OCI-LY7 (cell line): ENCODE results near the gene ZNF532. TPM values are rescaled to one million over a fixed set of nuclear protein-coding genes. Genes with fewer than 3 reads are reported as not detected.

Experiments used
- BruUV-seq: library from RNA; stranded (reverse); fragments of 400-500 nt; replicated peaks from 2 replicates; lab custom pipeline; 2021; lab: Mats Ljungman, UMichigan
- CTCF ChIA-PET: fragments of 300-600 bp; sonication (Branson Sonifier 250); formaldehyde crosslinking; loops from one replicate; lab custom pipeline; 2022; ENCODE audit warnings: antibody characterized with exemption; ENCODE audit not compliant: unreplicated experiment; lab: Charles Lee
- POLR2A ChIA-PET: fragments of 300-600 bp; sonication (Branson Sonifier 250); formaldehyde crosslinking; loops from one replicate; lab custom pipeline; 2022; ENCODE audit warnings: antibody characterized with exemption; lab: Charles Lee
- DNase-seq: peaks from one replicate; pipeline ENCODE4 v3.0.0-alpha.2; 2015; ENCODE audit warnings: low spot score
- H2AFZ ChIP-seq: fragments of 200-600 bp; sonication (generic), shearing (Covaris generic); 2 replicates; pipeline ENCODE4 v1.6.1; 2014; ENCODE audit warnings: mild to moderate bottlenecking, antibody characterized with exemption, low read length, moderate library complexity
- H3K27ac ChIP-seq: fragments of 200-600 bp; sonication (generic); 2 replicates; pipeline ENCODE4 v1.5.1; 2014; ENCODE audit warnings: mixed run types, low read depth, mild to moderate bottlenecking, moderate library complexity, low read length, inconsistent platforms; ENCODE audit not compliant: poor library complexity, severe bottlenecking
- H3K36me3 ChIP-seq: fragments of 200-600 bp; sonication (generic); 2 replicates; pipeline ENCODE4 v1.6.1; 2014; ENCODE audit warnings: mild to moderate bottlenecking, antibody characterized with exemption, low read length, moderate library complexity, mixed read lengths; ENCODE audit not compliant: insufficient read depth
- H3K4me1 ChIP-seq: fragments of 200-600 bp; sonication (generic); 2 replicates; pipeline ENCODE4 v1.5.1; 2014; ENCODE audit warnings: mild to moderate bottlenecking, low read length; ENCODE audit not compliant: insufficient read depth, poor library complexity, severe bottlenecking
- H3K4me2 ChIP-seq: fragments of 200-600 bp; sonication (generic); 2 replicates; pipeline ENCODE4 v1.6.1; 2014; ENCODE audit warnings: mild to moderate bottlenecking, low read length
- H3K4me3 ChIP-seq: fragments of 200-600 bp; sonication (generic); 2 replicates; pipeline ENCODE4 v1.5.1; 2014; ENCODE audit warnings: mild to moderate bottlenecking, low read depth, low read length; ENCODE audit not compliant: poor library complexity, severe bottlenecking
- H3K79me2 ChIP-seq: fragments of 200-600 bp; sonication (generic); 2 replicates; pipeline ENCODE4 v1.6.1; 2016; ENCODE audit warnings: low read depth, mild to moderate bottlenecking, low read length, moderate library complexity, mixed read lengths; ENCODE audit not compliant: insufficient read depth
- H3K9me2 ChIP-seq: fragments of 200-600 bp; sonication (generic); 2 replicates; pipeline ENCODE4 v1.6.1; 2016; ENCODE audit warnings: mild to moderate bottlenecking, low read length, mixed read lengths; ENCODE audit not compliant: insufficient read depth
- H3K9me3 ChIP-seq: fragments of 200-600 bp; sonication (generic); 2 replicates; pipeline ENCODE4 v1.6.1; 2014; ENCODE audit warnings: mild to moderate bottlenecking, mixed run types, low read length, mixed read lengths
- H4K20me1 ChIP-seq: fragments of 200-600 bp; sonication (generic); 2 replicates; pipeline ENCODE4 v1.6.1; 2014; ENCODE audit warnings: mild to moderate bottlenecking, antibody characterized with exemption, low read length, moderate library complexity, mixed read lengths; ENCODE audit not compliant: insufficient read depth
- CTCF ChIP-seq: fragments of 200-600 bp; sonication (generic); conservative IDR thresholded peaks from 2 replicates; pipeline ENCODE4 v1.5.1; 2014; ENCODE audit warnings: mild to moderate bottlenecking, antibody characterized with exemption, low read length, moderate library complexity, mixed read lengths
- EZH2phosphoT487 ChIP-seq: fragments of 200-600 bp; sonication (generic); IDR thresholded peaks from 2 replicates; pipeline ENCODE4 v1.6.1; 2018; ENCODE audit warnings: low read depth, borderline replicate concordance, mild to moderate bottlenecking, mixed run types, antibody characterized with exemption, low read length, moderate library complexity, mixed read lengths
- intact Hi-C: fragments of 100-400 bp; cut with micrococcal nuclease; formaldehyde crosslinking; loops from one replicate; pipeline ENCODE4 v1.10.0; 2022; ENCODE audit not compliant: unreplicated experiment
- total RNA-seq, 2 experiments: library from RNA; depleted of rRNA in 1 of 2; stranded (reverse); fragments of >200 nt in 1 of 2; shearing (Covaris generic) in 1 of 2; gene quantifications; 2 replicates each; pipeline ENCODE4 v1.2.3, GENCODE V29; 2014 to 2022

Gene ZNF532
- total RNA-seq, 2 experiments from 2014 or later = 10.4 to 18.7 TPM

GRCh38 chr18:58838165-58838860 lies 26.4 kb upstream of the ZNF532 start:
- no peak for TF ChIP-seq EZH2phosphoT487
- no peak for TF ChIP-seq CTCF
- H3K27ac ChIP-seq = no peak overlapping the region
- no peaks in the 10 kb centered on the region for H3K9me2 ChIP-seq
- no peaks in the 10 kb centered on the region for H3K36me3 ChIP-seq
- DNase-seq = no peak
- no peaks in the 10 kb centered on the region for H4K20me1 ChIP-seq
- no peaks in the 10 kb centered on the region for H3K9me3 ChIP-seq
- H3K4me1 ChIP-seq = no peaks in the 10 kb centered on the region
- intact Hi-C loops = no loop called here
- H3K4me2 ChIP-seq = no peak overlapping the region
- H3K4me3 ChIP-seq = no peak overlapping the region
- ChIA-PET POLR2A (interaction anchor here (1.1 kb wide), 1 partner anchor 30 kb away, joined by 3 read pairs; no protein-coding TSS in a partner anchor), CTCF (no interaction called here)
- no peak overlapping the region for H2AFZ ChIP-seq
- H3K79me2 ChIP-seq = no peaks in the 10 kb centered on the region
- no TSS peak for BruUV-seq

GRCh38 chr18:58838946-58839345 lies 25.7 kb upstream of the ZNF532 start:
- CTCF ChIA-PET = no interaction called here
- no peak for TF ChIP-seq EZH2phosphoT487
- no peak for TF ChIP-seq CTCF
- DNase-seq = no peak
- no peaks in the 10 kb centered on the region for H4K20me1 ChIP-seq
- no TSS peak for BruUV-seq
- POLR2A ChIA-PET = no interaction called here
- H2AFZ ChIP-seq = no peak overlapping the region
- no peaks in the 10 kb centered on the region for H3K4me1 ChIP-seq
- no peaks in the 10 kb centered on the region for H3K9me3 ChIP-seq
- no peak overlapping the region for H3K4me2 ChIP-seq
- intact Hi-C loops = no loop called here
- H3K4me3 ChIP-seq = no peak overlapping the region
- no peak overlapping the region for H3K27ac ChIP-seq
- H3K9me2 ChIP-seq = no peaks in the 10 kb centered on the region
- no peaks in the 10 kb centered on the region for H3K36me3 ChIP-seq
- no peaks in the 10 kb centered on the region for H3K79me2 ChIP-seq

GRCh38 chr18:58842978-58843687 lies 21.5 kb upstream of the ZNF532 start:
- Histone ChIP-seq H3K4me2 (no peak overlapping the region), H4K20me1 (no peaks in the 10 kb centered on the region), H3K4me1 (no peaks in the 10 kb centered on the region), H3K27ac (no peak overlapping the region), H3K9me2 (no peaks in the 10 kb centered on the region), H3K9me3 (no peaks in the 10 kb centered on the region), H3K79me2 (no peaks in the 10 kb centered on the region), H3K36me3 (no peaks in the 10 kb centered on the region), H3K4me3 (no peak overlapping the region), H2AFZ (no peak overlapping the region)
- BruUV-seq = no TSS peak
- ChIA-PET CTCF (no interaction called here), POLR2A (interaction anchor here (0.5 kb wide), 1 partner anchor 342 kb away, joined by 4 read pairs; no protein-coding TSS in a partner anchor)
- intact Hi-C loops = no loop called here
- TF ChIP-seq EZH2phosphoT487 (no peak), CTCF (no peak)
- no peak for DNase-seq
